HepG2 (cell line): Measurements from ENCODE around the gene DYNC1LI1. TPM values are rescaled to one million over a fixed set of nuclear protein-coding genes. Genes with fewer than 3 reads are reported as not detected.

Source experiments
- BHLHE40 ChIP-seq: IDR thresholded peaks from 2 replicates; pipeline ENCODE4 v1.6.1; 2011; ENCODE audit warnings: low read length, improper control_type of control experiment
- CBFB ChIP-seq: sonication (generic); formaldehyde crosslinking; IDR thresholded peaks from 2 replicates; pipeline ENCODE4 v1.4.0; 2020; ENCODE audit warnings: missing genetic modification reagents
- DR1 ChIP-seq: sonication (generic); formaldehyde crosslinking; IDR thresholded peaks from 2 replicates; pipeline ENCODE4 v1.8.0; 2021; ENCODE audit warnings: mild to moderate bottlenecking, missing genetic modification reagents, inconsistent platforms
- JUN ChIP-seq: sonication (generic); formaldehyde crosslinking; IDR thresholded peaks from 2 replicates; pipeline ENCODE4 v1.4.0; 2020; ENCODE audit warnings: mild to moderate bottlenecking, missing genetic modification reagents
- MXI1 ChIP-seq: IDR thresholded peaks from 3 replicates; pipeline ENCODE4 v1.6.1; 2012; ENCODE audit warnings: low read depth, low read length, inconsistent platforms, borderline replicate concordance
- NR1H2 ChIP-seq: sonication (generic); formaldehyde crosslinking; IDR thresholded peaks from 2 replicates; pipeline ENCODE4 v1.8.1; 2022; ENCODE audit warnings: low read depth, missing genetic modification reagents, borderline replicate concordance
- XBP1 ChIP-seq: sonication (generic); formaldehyde crosslinking; IDR thresholded peaks from 2 replicates; pipeline ENCODE4 v1.5.0; 2020; ENCODE audit warnings: missing genetic modification reagents
- ZFP36L2 ChIP-seq: sonication (generic); formaldehyde crosslinking; IDR thresholded peaks from 2 replicates; pipeline ENCODE4 v1.4.0; 2020; ENCODE audit warnings: missing genetic modification reagents
- ZNF136 ChIP-seq: sonication (generic); formaldehyde crosslinking; IDR thresholded peaks from 2 replicates; pipeline ENCODE4 v1.8.1; 2022; ENCODE audit warnings: low read depth, mild to moderate bottlenecking, moderate library complexity, missing genetic modification reagents
- ZNF496 ChIP-seq: sonication (generic); formaldehyde crosslinking; IDR thresholded peaks from 2 replicates; pipeline ENCODE4 v1.8.1; 2023; ENCODE audit warnings: mild to moderate bottlenecking, moderate library complexity, missing genetic modification reagents; ENCODE audit not compliant: insufficient replicate concordance
- polyA plus RNA-seq, 8 experiments: library from polyadenylated mRNA; depleted of rRNA in 3 of 8; stranded (reverse) in 7 of 8; unstranded in 1 of 8; fragments of >200 nt; fragmentation: Illumina TruSeq in 4 of 8; extraction: Trizol in 4 of 8; gene quantifications; 2 replicates each; pipeline versions ENCODE4 v1.2.1 to v1.2.3, GENCODE V29; 2011 to 2016; ENCODE audit warnings: low read depth in 4 of 8, missing spikeins in 1 of 8, mixed read lengths in 1 of 8; ENCODE audit not compliant: insufficient read depth in 1 of 8
- total RNA-seq, 5 experiments: library from RNA; depleted of rRNA; stranded (reverse); fragments of >200 nt; fragmentation: Illumina TruSeq; extraction: Trizol; gene quantifications; 2 replicates each; pipeline ENCODE4 v1.2.3, GENCODE V29; 2016; ENCODE audit warnings: low read depth in 1 of 5
- TF ChIP-seq, protein P1 (sequence below): sonication (generic); formaldehyde crosslinking; IDR thresholded peaks from 2 replicates; pipeline ENCODE4 v1.4.0; 2020; ENCODE audit warnings: missing genetic modification reagents, mild to moderate bottlenecking, borderline replicate concordance
- TF ChIP-seq, protein P2 (sequence below), 2 experiments: fragments of 450-650 bp in 1 of 2; sonication (generic) in 1 of 2; formaldehyde crosslinking in 1 of 2; IDR thresholded peaks; 2 replicates each; pipeline versions ENCODE4 v1.6.1 to v1.8.0; 2016 to 2022; ENCODE audit warnings: antibody characterized with exemption in 1 of 2, mild to moderate bottlenecking in 1 of 2, missing genetic modification reagents in 1 of 2
- TF ChIP-seq, protein P3 (sequence below): sonication (generic); formaldehyde crosslinking; IDR thresholded peaks from 2 replicates; pipeline ENCODE4 v1.9.0; 2021; ENCODE audit warnings: missing genetic modification reagents, mild to moderate bottlenecking, borderline replicate concordance
- TF ChIP-seq, protein P4 (sequence below): IDR thresholded peaks from 2 replicates; pipeline ENCODE4 v1.6.1; 2016; ENCODE audit warnings: missing genetic modification reagents, missing compliant biosample characterization

Gene DYNC1LI1
- total and polyA plus RNA-seq, 2 of the 13 experiments (the other 11 are each of a cell fraction or from before 2014, with no cell fraction given), result 13.4 to 37.1 TPM

DNA sequence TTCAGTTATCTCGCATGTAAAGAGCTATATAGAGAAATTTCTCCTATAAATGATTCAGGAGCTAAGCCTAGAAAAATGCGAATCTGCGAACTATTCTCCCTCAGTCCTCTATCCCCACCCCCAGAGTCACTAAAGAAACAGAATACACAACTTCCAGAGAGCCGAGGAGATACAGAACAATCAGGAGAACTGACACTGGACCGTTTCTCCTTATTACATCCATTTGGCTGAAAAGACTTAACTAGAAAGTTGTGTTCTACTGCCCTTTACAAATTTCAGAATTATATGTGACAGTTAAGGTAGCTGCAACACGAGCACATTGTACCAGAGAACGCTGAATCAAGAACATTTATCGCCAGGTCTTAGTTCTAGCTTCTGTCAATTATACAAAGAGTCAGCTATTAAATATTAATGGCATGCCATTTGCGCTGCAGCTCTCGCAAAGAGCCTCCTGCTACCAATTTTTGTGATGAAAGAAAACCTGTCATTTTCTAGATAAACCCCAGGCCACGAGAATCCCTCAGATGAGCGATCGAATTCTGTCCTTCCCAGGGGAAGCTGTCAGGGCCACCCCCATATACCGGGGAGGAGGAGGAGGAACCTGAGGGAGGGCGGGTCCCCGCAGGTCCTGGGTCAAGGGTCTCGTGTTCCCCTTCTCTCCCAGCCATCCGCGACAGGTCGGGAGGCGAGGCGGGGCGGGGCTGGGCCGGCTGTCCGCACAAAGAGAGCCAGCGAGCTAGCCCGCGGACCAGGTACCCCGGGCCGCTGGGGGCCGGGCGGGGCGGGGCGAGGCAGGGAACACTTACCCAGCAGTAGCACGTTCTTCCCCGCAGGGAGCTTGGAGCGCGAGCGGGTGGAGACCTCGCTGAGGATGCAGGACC is 878 bp downstream of the DYNC1LI1 start (continued):
- TF ChIP-seq BHLHE40, result no peak
- TF ChIP-seq NR1H2 (CRISPR knock-in tag), result no peak
- no peak for TF ChIP-seq XBP1 (CRISPR knock-in tag)
- no peak for TF ChIP-seq CBFB (CRISPR knock-in tag)
- TF ChIP-seq, protein P1, sequence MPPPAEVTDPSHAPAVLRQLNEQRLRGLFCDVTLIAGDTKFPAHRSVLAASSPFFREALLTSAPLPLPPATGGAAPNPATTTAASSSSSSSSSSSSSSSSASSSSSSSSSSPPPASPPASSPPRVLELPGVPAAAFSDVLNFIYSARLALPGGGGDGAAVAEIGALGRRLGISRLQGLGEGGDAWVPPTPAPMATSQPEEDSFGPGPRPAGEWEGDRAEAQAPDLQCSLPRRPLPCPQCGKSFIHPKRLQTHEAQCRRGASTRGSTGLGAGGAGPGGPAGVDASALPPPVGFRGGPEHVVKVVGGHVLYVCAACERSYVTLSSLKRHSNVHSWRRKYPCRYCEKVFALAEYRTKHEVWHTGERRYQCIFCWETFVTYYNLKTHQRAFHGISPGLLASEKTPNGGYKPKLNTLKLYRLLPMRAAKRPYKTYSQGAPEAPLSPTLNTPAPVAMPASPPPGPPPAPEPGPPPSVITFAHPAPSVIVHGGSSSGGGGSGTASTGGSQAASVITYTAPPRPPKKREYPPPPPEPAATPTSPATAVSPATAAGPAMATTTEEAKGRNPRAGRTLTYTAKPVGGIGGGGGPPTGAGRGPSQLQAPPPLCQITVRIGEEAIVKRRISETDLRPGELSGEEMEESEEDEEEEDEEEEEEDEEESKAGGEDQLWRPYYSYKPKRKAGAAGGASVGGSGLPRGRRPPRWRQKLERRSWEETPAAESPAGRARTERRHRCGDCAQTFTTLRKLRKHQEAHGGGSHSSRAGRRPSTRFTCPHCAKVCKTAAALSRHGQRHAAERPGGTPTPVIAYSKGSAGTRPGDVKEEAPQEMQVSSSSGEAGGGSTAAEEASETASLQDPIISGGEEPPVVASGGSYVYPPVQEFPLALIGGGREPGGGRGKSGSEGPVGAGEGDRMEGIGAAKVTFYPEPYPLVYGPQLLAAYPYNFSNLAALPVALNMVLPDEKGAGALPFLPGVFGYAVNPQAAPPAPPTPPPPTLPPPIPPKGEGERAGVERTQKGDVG (CRISPR knock-in tag), result no peak
- TF ChIP-seq ZFP36L2, result no peak
- TF ChIP-seq JUN, result no peak
- peak; percentile 54; the same call in 1 of the 2 replicates for TF ChIP-seq DR1 (CRISPR knock-in tag)
- no peak for TF ChIP-seq ZNF136
- TF ChIP-seq, protein P2, sequence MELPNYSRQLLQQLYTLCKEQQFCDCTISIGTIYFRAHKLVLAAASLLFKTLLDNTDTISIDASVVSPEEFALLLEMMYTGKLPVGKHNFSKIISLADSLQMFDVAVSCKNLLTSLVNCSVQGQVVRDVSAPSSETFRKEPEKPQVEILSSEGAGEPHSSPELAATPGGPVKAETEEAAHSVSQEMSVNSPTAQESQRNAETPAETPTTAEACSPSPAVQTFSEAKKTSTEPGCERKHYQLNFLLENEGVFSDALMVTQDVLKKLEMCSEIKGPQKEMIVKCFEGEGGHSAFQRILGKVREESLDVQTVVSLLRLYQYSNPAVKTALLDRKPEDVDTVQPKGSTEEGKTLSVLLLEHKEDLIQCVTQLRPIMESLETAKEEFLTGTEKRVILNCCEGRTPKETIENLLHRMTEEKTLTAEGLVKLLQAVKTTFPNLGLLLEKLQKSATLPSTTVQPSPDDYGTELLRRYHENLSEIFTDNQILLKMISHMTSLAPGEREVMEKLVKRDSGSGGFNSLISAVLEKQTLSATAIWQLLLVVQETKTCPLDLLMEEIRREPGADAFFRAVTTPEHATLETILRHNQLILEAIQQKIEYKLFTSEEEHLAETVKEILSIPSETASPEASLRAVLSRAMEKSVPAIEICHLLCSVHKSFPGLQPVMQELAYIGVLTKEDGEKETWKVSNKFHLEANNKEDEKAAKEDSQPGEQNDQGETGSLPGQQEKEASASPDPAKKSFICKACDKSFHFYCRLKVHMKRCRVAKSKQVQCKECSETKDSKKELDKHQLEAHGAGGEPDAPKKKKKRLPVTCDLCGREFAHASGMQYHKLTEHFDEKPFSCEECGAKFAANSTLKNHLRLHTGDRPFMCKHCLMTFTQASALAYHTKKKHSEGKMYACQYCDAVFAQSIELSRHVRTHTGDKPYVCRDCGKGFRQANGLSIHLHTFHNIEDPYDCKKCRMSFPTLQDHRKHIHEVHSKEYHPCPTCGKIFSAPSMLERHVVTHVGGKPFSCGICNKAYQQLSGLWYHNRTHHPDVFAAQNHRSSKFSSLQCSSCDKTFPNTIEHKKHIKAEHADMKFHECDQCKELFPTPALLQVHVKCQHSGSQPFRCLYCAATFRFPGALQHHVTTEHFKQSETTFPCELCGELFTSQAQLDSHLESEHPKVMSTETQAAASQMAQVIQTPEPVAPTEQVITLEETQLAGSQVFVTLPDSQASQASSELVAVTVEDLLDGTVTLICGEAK (IDR thresholded peaks at IDR 0.05), result no peak
- TF ChIP-seq, protein P2 (CRISPR knock-in tag; IDR thresholded peaks at IDR 0.05), result no peak
- TF ChIP-seq ZNF496 (CRISPR knock-in tag), result no peak
- TF ChIP-seq MXI1, result no peak
- TF ChIP-seq, protein P3, sequence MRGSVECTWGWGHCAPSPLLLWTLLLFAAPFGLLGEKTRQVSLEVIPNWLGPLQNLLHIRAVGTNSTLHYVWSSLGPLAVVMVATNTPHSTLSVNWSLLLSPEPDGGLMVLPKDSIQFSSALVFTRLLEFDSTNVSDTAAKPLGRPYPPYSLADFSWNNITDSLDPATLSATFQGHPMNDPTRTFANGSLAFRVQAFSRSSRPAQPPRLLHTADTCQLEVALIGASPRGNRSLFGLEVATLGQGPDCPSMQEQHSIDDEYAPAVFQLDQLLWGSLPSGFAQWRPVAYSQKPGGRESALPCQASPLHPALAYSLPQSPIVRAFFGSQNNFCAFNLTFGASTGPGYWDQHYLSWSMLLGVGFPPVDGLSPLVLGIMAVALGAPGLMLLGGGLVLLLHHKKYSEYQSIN (CRISPR knock-in tag), result no peak
- TF ChIP-seq, protein P4, sequence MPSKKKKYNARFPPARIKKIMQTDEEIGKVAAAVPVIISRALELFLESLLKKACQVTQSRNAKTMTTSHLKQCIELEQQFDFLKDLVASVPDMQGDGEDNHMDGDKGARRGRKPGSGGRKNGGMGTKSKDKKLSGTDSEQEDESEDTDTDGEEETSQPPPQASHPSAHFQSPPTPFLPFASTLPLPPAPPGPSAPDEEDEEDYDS (CRISPR knock-in tag), result 0 out of 2 replicates have a peak, but pooled peaks have one; percentile 43
